Endothelial cell of umbilical vein (primary cell): ENCODE data around the gene PRKAR1B. TPM values are rescaled to one million over a fixed set of nuclear protein-coding genes. Genes with fewer than 3 reads are reported as not detected.

Experiments used
- BruUV-seq: library from RNA; stranded (reverse); fragments of 400-500 nt; replicated peaks from 2 replicates; lab custom pipeline; 2021; lab: Mats Ljungman, UMichigan
- CTCF ChIA-PET: fragments of 300-600, 350-600 bp; sonication (Branson Sonifier 250); formaldehyde crosslinking; loops from one replicate; lab custom pipeline; 2021; ENCODE audit warnings: antibody characterized with exemption, inconsistent platforms; lab: Charles Lee
- POLR2A ChIA-PET: fragments of 300-600, 350-600 bp; sonication (Branson Sonifier 250); formaldehyde crosslinking; loops from one replicate; lab custom pipeline; 2021; ENCODE audit warnings: antibody characterized with exemption, inconsistent platforms; lab: Charles Lee
- DNase-seq: peaks from one replicate; pipeline ENCODE4 v3.0.0-alpha.2; 2011; ENCODE audit warnings: low read depth, low spot score
- FAIRE-seq: peaks from 2 replicates; lab custom pipeline; 2011; peaks lifted over from hg19 to GRCh38; lab: Jason Lieb, UNC
- H2AFZ ChIP-seq: 2 replicates; pipeline ENCODE4 v1.6.0; 2012; ENCODE audit warnings: low read depth, low read length, control low read depth, inconsistent platforms
- H3K27ac ChIP-seq: 2 replicates; pipeline ENCODE4 v1.5.1; 2011; ENCODE audit warnings: low read depth, mild to moderate bottlenecking, control low read depth, low read length, moderate library complexity; ENCODE audit not compliant: insufficient read depth
- H3K27me3 ChIP-seq, 2 experiments: 2 replicates each; pipeline versions ENCODE4 v1.6.0 to v1.6.1; 2011; ENCODE audit warnings: low read length in 2 of 2, mixed read lengths in 1 of 2; ENCODE audit not compliant: control insufficient read depth in 2 of 2, insufficient read depth in 2 of 2
- H3K36me3 ChIP-seq, 2 experiments: 2 replicates in 1 of 2; 3 replicates in 1 of 2; pipeline ENCODE4 v1.5.1; 2011; ENCODE audit warnings: low read length in 2 of 2, mild to moderate bottlenecking in 1 of 2, moderate library complexity in 1 of 2; ENCODE audit not compliant: control insufficient read depth in 2 of 2, insufficient read depth in 2 of 2; ENCODE audit errors: extremely low read depth in 1 of 2
- H3K4me1 ChIP-seq: 3 replicates; pipeline ENCODE4 v1.5.1; 2011; ENCODE audit warnings: mild to moderate bottlenecking, low read length; ENCODE audit not compliant: control insufficient read depth, insufficient read depth; ENCODE audit errors: extremely low read depth
- H3K4me2 ChIP-seq: 2 replicates; pipeline ENCODE4 v1.6.1; 2011; ENCODE audit warnings: low read length, control low read depth, mixed read lengths; ENCODE audit not compliant: insufficient read depth
- H3K4me3 ChIP-seq, 3 experiments: fragments of 200-600 bp in 1 of 3; sonication (generic), shearing (Covaris generic) in 1 of 3; replicated peaks in 1 of 3; 2 replicates each; pipeline ENCODE4 v1.5.1; 2011 to 2016; ENCODE audit warnings: control low read depth in 3 of 3, low read length in 3 of 3, mild to moderate bottlenecking in 2 of 3, inconsistent platforms in 1 of 3, low read depth in 1 of 3, moderate library complexity in 1 of 3; ENCODE audit not compliant: insufficient read depth in 1 of 3
- H3K79me2 ChIP-seq: 2 replicates; pipeline ENCODE4 v1.6.0; 2012; ENCODE audit warnings: low read length, inconsistent platforms; ENCODE audit not compliant: control insufficient read depth, insufficient read depth
- H3K9ac ChIP-seq: replicated peaks from 2 replicates; pipeline ENCODE3; 2011; ENCODE audit warnings: low read length, control low read depth; ENCODE audit not compliant: insufficient read depth; ENCODE audit errors: extremely low read depth
- H3K9me1 ChIP-seq: replicated peaks from 3 replicates; pipeline ENCODE4 v1.6.0; 2011; ENCODE audit warnings: mild to moderate bottlenecking, low read length; ENCODE audit not compliant: control insufficient read depth, insufficient read depth; ENCODE audit errors: extremely low read depth
- H3K9me3 ChIP-seq: replicated peaks from 2 replicates; pipeline ENCODE4 v1.5.1; 2012; ENCODE audit warnings: low read length, inconsistent platforms; ENCODE audit not compliant: control insufficient read depth, insufficient read depth
- H4K20me1 ChIP-seq: replicated peaks from 2 replicates; pipeline ENCODE3; 2011; ENCODE audit warnings: mild to moderate bottlenecking, low read length; ENCODE audit not compliant: control insufficient read depth, insufficient read depth; ENCODE audit errors: extremely low read depth
- CTCF ChIP-seq, 2 donors: IDR thresholded peaks; 1 replicate in 1 of 2; 2 replicates in 1 of 2; pipeline ENCODE4 v1.5.1; 2011; ENCODE audit warnings: low read length in 2 of 2, mild to moderate bottlenecking in 2 of 2, moderate library complexity in 2 of 2, control low read depth in 1 of 2, inconsistent platforms in 1 of 2, low read depth in 1 of 2; ENCODE audit not compliant: insufficient read depth in 1 of 2; ENCODE audit errors: extremely low read depth in 1 of 2
- EZH2 ChIP-seq: IDR thresholded peaks from 2 replicates; pipeline ENCODE4 v1.6.1; 2012; ENCODE audit warnings: borderline replicate concordance, low read depth, mild to moderate bottlenecking, moderate library complexity, low read length, inconsistent platforms; ENCODE audit not compliant: severe bottlenecking
- FOS ChIP-seq: IDR thresholded peaks from 2 replicates; pipeline ENCODE4 v1.6.1; 2011; ENCODE audit warnings: mild to moderate bottlenecking, low read length, moderate library complexity, borderline replicate concordance; ENCODE audit not compliant: insufficient read depth
- GATA2 ChIP-seq: IDR thresholded peaks from 2 replicates; pipeline ENCODE4 v1.7.0; 2011; ENCODE audit warnings: low read depth, mild to moderate bottlenecking, moderate library complexity, mixed read lengths, low read length; ENCODE audit not compliant: insufficient read length, insufficient read depth
- JUN ChIP-seq: IDR thresholded peaks from 2 replicates; pipeline ENCODE4 v1.6.1; 2011; ENCODE audit warnings: borderline replicate concordance, low read depth; ENCODE audit not compliant: insufficient read length, insufficient read depth
- MAX ChIP-seq: IDR thresholded peaks from 2 replicates; pipeline ENCODE4 v1.6.1; 2011; ENCODE audit not compliant: insufficient read depth, insufficient read length
- MYC ChIP-seq: IDR thresholded peaks from one replicate; pipeline ENCODE4 v1.6.1; 2011; ENCODE audit warnings: mild to moderate bottlenecking, low read depth, low read length
- POLR2A ChIP-seq: IDR thresholded peaks from 2 replicates; pipeline ENCODE4 v1.6.1; 2012; ENCODE audit warnings: low read depth, mild to moderate bottlenecking, control low read depth, low read length
- POLR2AphosphoS5 ChIP-seq: IDR thresholded peaks from 2 replicates; pipeline ENCODE4 v1.6.1; 2012; ENCODE audit warnings: low read depth, mild to moderate bottlenecking, control low read depth, low read length, moderate library complexity; ENCODE audit not compliant: insufficient read depth
- dilution Hi-C: fragments of 300-500 bp; cut with MboI; formaldehyde crosslinking; loops from one replicate; pipeline ENCODE4 v1.15.0; 2019; ENCODE audit warnings: low sequenced_read_pairs; ENCODE audit not compliant: extremely low pct_ligation_motif_present
- intact Hi-C: fragments of 100-400 bp; cut with micrococcal nuclease; formaldehyde crosslinking; loops from one replicate; pipeline ENCODE4 v1.10.0; 2022
- polyA plus RNA-seq, 4 experiments: library from polyadenylated mRNA; depleted of rRNA in 3 of 4; stranded (reverse) in 3 of 4; unstranded in 1 of 4; fragments of >200 nt; gene quantifications; 2 replicates each; pipeline versions ENCODE4 v1.2.1 to v1.2.3, GENCODE V29; 2011 to 2012; ENCODE audit warnings: missing spikeins in 1 of 4
- total RNA-seq: library from RNA; stranded (reverse); gene quantifications from 2 replicates; pipeline ENCODE4 v1.2.3, GENCODE V29; 2021

The PRKAR1B gene
- total and polyA plus RNA-seq, 2 donors (not counting 3 experiments of a cell fraction or from before 2014, with no cell fraction given), result 15.4 to 29.2 TPM

GRCh38 chr7:618539-619367, 108.3 kb downstream of the PRKAR1B start:
- ChIA-PET CTCF (no interaction called here), POLR2A (interaction anchor here (1.4 kb wide), 1 partner anchor 14 kb away, joined by 12 read pairs; no protein-coding TSS in a partner anchor)
- H3K9me1 ChIP-seq, result no peaks in the 10 kb centered on the region
- H3K9ac ChIP-seq, result no peak overlapping the region
- no peaks in the 10 kb centered on the region for H3K36me3 ChIP-seq
- H4K20me1 ChIP-seq, result no peaks in the 10 kb centered on the region
- H2AFZ ChIP-seq, result no peak overlapping the region
- TF ChIP-seq GATA2, result no peak
- TF ChIP-seq CTCF (IDR thresholded peaks at IDR 0.05; ENCODE audit: extremely low read depth in 1 of 2, insufficient read depth in 1 of 2, low read depth in 1 of 2, low read length in 2 of 2), result no peak
- TF ChIP-seq POLR2AphosphoS5, result no peak
- no peak for TF ChIP-seq FOS
- no peak for TF ChIP-seq JUN
- no peak for TF ChIP-seq MAX
- no peak for TF ChIP-seq POLR2A
- no peak for TF ChIP-seq EZH2
- TF ChIP-seq MYC, result no peak
- FAIRE-seq, result no peak
- no peaks in the 10 kb centered on the region for H3K27me3 ChIP-seq
- DNase-seq, result no peak
- peaks cover 15% of the 10 kb centered on the region for H3K4me1 ChIP-seq
- H3K9me3 ChIP-seq, result peaks cover 4% of the 10 kb centered on the region
- intact Hi-C loops, result no loop called here
- H3K4me2 ChIP-seq, result no peak overlapping the region
- H3K4me3 ChIP-seq, result no peak overlapping the region
- no TSS peak for BruUV-seq
- no peak overlapping the region for H3K27ac ChIP-seq
- dilution Hi-C loops, result no loop called here
- no peaks in the 10 kb centered on the region for H3K79me2 ChIP-seq
